Measurements from ENCODE around the gene FPGS.

DNA sequence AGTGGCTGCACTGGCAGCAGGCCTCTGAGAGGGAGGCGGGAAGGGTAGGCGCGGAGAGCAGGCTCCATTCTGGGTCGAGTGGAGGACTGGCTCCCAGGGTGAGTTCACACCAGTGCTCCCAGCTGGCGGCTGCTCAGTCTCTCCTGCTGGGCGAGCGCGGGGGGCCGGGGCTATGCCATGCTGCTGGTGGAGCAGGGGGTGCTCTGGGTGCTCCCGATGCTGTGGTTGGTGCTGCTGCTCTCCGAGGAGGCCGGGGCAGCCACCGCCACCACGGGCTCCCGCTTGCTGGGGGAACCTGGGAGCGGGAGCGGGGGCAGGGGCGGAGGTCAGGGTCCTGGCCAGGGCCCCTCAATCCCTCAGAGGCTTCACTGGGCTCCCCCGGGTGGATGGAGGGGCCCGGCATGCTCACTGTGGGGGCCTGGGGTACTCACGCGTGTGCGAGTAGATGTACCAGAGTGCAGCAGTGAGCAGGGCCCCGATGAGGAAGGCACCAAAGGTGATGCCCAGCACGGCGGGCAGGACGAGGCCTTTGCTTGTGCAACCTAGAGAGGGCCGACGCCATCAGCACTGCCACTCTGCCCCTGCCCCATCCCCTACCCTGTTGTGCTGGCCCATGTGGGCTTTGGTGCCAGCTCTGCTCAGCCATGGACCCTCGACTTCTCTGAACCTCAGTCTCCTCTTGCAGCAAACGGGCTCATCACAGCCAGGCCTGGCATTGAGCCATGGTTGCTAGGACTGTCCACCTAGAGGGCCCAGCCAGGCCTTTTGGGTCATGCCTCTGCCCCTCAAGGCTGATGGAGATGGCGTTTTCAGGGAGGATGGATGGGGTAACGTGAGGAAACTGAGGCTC lies 13.1 kb downstream of the FPGS start:
- TF ChIP-seq POLR2A (IDR thresholded peaks at IDR 0.05) = no peak
- TF ChIP-seq, protein P1, sequence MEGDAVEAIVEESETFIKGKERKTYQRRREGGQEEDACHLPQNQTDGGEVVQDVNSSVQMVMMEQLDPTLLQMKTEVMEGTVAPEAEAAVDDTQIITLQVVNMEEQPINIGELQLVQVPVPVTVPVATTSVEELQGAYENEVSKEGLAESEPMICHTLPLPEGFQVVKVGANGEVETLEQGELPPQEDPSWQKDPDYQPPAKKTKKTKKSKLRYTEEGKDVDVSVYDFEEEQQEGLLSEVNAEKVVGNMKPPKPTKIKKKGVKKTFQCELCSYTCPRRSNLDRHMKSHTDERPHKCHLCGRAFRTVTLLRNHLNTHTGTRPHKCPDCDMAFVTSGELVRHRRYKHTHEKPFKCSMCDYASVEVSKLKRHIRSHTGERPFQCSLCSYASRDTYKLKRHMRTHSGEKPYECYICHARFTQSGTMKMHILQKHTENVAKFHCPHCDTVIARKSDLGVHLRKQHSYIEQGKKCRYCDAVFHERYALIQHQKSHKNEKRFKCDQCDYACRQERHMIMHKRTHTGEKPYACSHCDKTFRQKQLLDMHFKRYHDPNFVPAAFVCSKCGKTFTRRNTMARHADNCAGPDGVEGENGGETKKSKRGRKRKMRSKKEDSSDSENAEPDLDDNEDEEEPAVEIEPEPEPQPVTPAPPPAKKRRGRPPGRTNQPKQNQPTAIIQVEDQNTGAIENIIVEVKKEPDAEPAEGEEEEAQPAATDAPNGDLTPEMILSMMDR (IDR thresholded peaks at IDR 0.05) = no peak
- TF ChIP-seq EP300 (IDR thresholded peaks at IDR 0.05) = no peak
